GM23248 (cell line): Measurements from ENCODE around the gene PIK3CD. TPM values are rescaled to one million over a fixed set of nuclear protein-coding genes. Genes with fewer than 3 reads are reported as not detected.

ENCODE experiments used
- DNase-seq: peaks from one replicate; pipeline ENCODE4 v3.0.0-alpha.2; 2015
- H2AFZ ChIP-seq: fragments of 200-600 bp; sonication (generic); 2 replicates; pipeline ENCODE4 v1.6.1; 2016; ENCODE audit warnings: antibody characterized with exemption
- H3F3A ChIP-seq: fragments of 200-600 bp; sonication (generic); 2 replicates; pipeline ENCODE4 v1.6.1; 2016; ENCODE audit warnings: mild to moderate bottlenecking, antibody characterized with exemption, mixed run types; ENCODE audit not compliant: insufficient read depth
- H3K27ac ChIP-seq: fragments of 200-600 bp; sonication (generic); 2 replicates; pipeline ENCODE4 v1.5.1; 2016; ENCODE audit warnings: mild to moderate bottlenecking
- H3K27me3 ChIP-seq: fragments of 200-600 bp; sonication (generic); replicated peaks from 2 replicates; pipeline ENCODE4 v1.6.1; 2016; ENCODE audit warnings: mild to moderate bottlenecking; ENCODE audit not compliant: insufficient read depth
- H3K36me3 ChIP-seq: fragments of 200-600 bp; sonication (generic); 2 replicates; pipeline ENCODE4 v1.6.1; 2016; ENCODE audit warnings: low read depth, mild to moderate bottlenecking
- H3K4me1 ChIP-seq: fragments of 200-600 bp; sonication (generic); 2 replicates; pipeline ENCODE4 v1.6.1; 2016; ENCODE audit warnings: mild to moderate bottlenecking; ENCODE audit not compliant: insufficient read depth
- H3K4me2 ChIP-seq: fragments of 200-600 bp; sonication (generic); one replicate; pipeline ENCODE4 v1.6.1; 2016; ENCODE audit warnings: mild to moderate bottlenecking; ENCODE audit not compliant: unreplicated experiment
- H3K4me3 ChIP-seq: fragments of 200-600 bp; sonication (generic); 2 replicates; pipeline ENCODE4 v1.5.1; 2016; ENCODE audit warnings: mild to moderate bottlenecking
- H3K79me2 ChIP-seq: fragments of 200-600 bp; sonication (generic); 2 replicates; pipeline ENCODE4 v1.6.1; 2016; ENCODE audit warnings: mild to moderate bottlenecking; ENCODE audit not compliant: insufficient read depth
- H3K9ac ChIP-seq: fragments of 200-600 bp; sonication (generic); 2 replicates; pipeline ENCODE4 v1.6.1; 2016; ENCODE audit warnings: mild to moderate bottlenecking
- H3K9me2 ChIP-seq: fragments of 200-600 bp; sonication (generic); 2 replicates; pipeline ENCODE4 v1.6.1; 2016; ENCODE audit warnings: mixed run types, mild to moderate bottlenecking, moderate library complexity; ENCODE audit not compliant: insufficient read depth
- H3K9me3 ChIP-seq: fragments of 200-600 bp; sonication (generic); one replicate; pipeline ENCODE4 v1.6.1; 2017; ENCODE audit warnings: low read depth
- H4K20me1 ChIP-seq: fragments of 200-600 bp; sonication (generic); 2 replicates; pipeline ENCODE4 v1.6.0; 2016; ENCODE audit not compliant: insufficient read depth
- EZH2 ChIP-seq: fragments of 200-600 bp; sonication (generic); IDR thresholded peaks from 2 replicates; pipeline ENCODE4 v1.6.1; 2018; ENCODE audit warnings: antibody characterized with exemption, mild to moderate bottlenecking; ENCODE audit not compliant: insufficient read depth, poor library complexity, severe bottlenecking
- EZH2phosphoT487 ChIP-seq: fragments of 200-600 bp; sonication (generic); IDR thresholded peaks from 2 replicates; pipeline ENCODE4 v1.6.1; 2018; ENCODE audit warnings: antibody characterized with exemption, moderate library complexity, mild to moderate bottlenecking, low read depth; ENCODE audit not compliant: insufficient read depth
- WGBS, 2 experiments: methylation state at CpG; one replicate each; pipeline ENCODE4 v1.1.6; 2015 to 2017; ENCODE audit warnings: low lambda C conversion rate in 2 of 2, low coverage in 1 of 2; ENCODE audit errors: missing lambda C conversion rate in 2 of 2; 5-methylcytosine and 5-hydroxymethylcytosine counted together
- in situ Hi-C: fragments of 300-500 bp; cut with MboI; formaldehyde crosslinking; loops from 2 replicates; pipeline ENCODE4 v1.15.0; 2020
- polyA plus RNA-seq: library from polyadenylated mRNA; unstranded; fragments of >200 nt; fragmentation: Nextera tagmentation; extraction: Ambion mirVana; gene quantifications from 2 replicates; pipeline ENCODE4 v1.2.1, GENCODE V29; 2016
- total RNA-seq: library from RNA; depleted of rRNA; stranded (reverse); fragments of >200 nt; shearing (Covaris generic); gene quantifications from 2 replicates; pipeline ENCODE4 v1.2.3, GENCODE V29; 2014

Gene PIK3CD
- total and polyA plus RNA-seq, 2 experiments from 2014 or later = 3.5 to 7.1 TPM

GRCh38 chr1:9646037-9646436, 5.5 kb upstream of the PIK3CD start:
- no peaks in the 10 kb centered on the region for H3K9me3 ChIP-seq
- no peak for TF ChIP-seq EZH2phosphoT487
- no peak for TF ChIP-seq EZH2
- H3K27me3 ChIP-seq = peaks cover 12% of the 10 kb centered on the region
- H3K4me2 ChIP-seq = no peak overlapping the region
- DNase-seq = no peak
- H2AFZ ChIP-seq = no peak overlapping the region
- no peaks in the 10 kb centered on the region for H3K4me1 ChIP-seq
- 94 to 96% methylated on average over 13 of the region's 13 CpGs for WGBS, 2 experiments
- no peaks in the 10 kb centered on the region for H3K79me2 ChIP-seq
- H3K27ac ChIP-seq = no peak overlapping the region
- H3K4me3 ChIP-seq = no peak overlapping the region
- no peak overlapping the region for H3K9ac ChIP-seq
- no peaks in the 10 kb centered on the region for H3K36me3 ChIP-seq
- in situ Hi-C loops = no loop called here
- no peaks in the 10 kb centered on the region for H4K20me1 ChIP-seq
- H3F3A ChIP-seq = no peaks in the 10 kb centered on the region
- H3K9me2 ChIP-seq = no peaks in the 10 kb centered on the region

- Histone ChIP-seq H3K9ac (no peak overlapping the region), H3K4me1 (no peaks in the 10 kb centered on the region), H3K36me3 (no peaks in the 10 kb centered on the region), H3K27ac (no peak overlapping the region), H3K4me3 (no peak overlapping the region), H3K27me3 (peaks cover 14% of the 10 kb centered on the region), H3K4me2 (no peak overlapping the region), H3K9me2 (no peaks in the 10 kb centered on the region), H3K9me3 (no peaks in the 10 kb centered on the region), H3F3A (no peaks in the 10 kb centered on the region), H2AFZ (no peak overlapping the region), H4K20me1 (no peaks in the 10 kb centered on the region), H3K79me2 (no peaks in the 10 kb centered on the region)
- in situ Hi-C loops = no loop called here
- TF ChIP-seq EZH2phosphoT487 (no peak), EZH2 (no peak)
- no peak for DNase-seq
- 50 to 56% methylated on average over 10 of the region's 10 CpGs for WGBS, 2 experiments
These were observed 3.4 kb upstream of the PIK3CD start for GRCh38 chr1:9648171-9648570.

- H3K9me2 ChIP-seq = no peaks in the 10 kb centered on the region
- no peak overlapping the region for H2AFZ ChIP-seq
- H3K4me2 ChIP-seq = no peak overlapping the region
- H3F3A ChIP-seq = no peaks in the 10 kb centered on the region
- in situ Hi-C loops = no loop called here
- H3K79me2 ChIP-seq = no peaks in the 10 kb centered on the region
- WGBS, 2 experiments = 77 to 84% methylated on average over 3 of the region's 3 CpGs
- H3K4me1 ChIP-seq = no peaks in the 10 kb centered on the region
- H4K20me1 ChIP-seq = no peaks in the 10 kb centered on the region
- no peaks in the 10 kb centered on the region for H3K36me3 ChIP-seq
- no peak for TF ChIP-seq EZH2
- TF ChIP-seq EZH2phosphoT487 = no peak
- H3K9ac ChIP-seq = no peak overlapping the region
- H3K27me3 ChIP-seq = peaks cover 14% of the 10 kb centered on the region
- H3K4me3 ChIP-seq = no peak overlapping the region
- no peak overlapping the region for H3K27ac ChIP-seq
- DNase-seq = no peak
- no peaks in the 10 kb centered on the region for H3K9me3 ChIP-seq
These were observed 1.8 kb upstream of the PIK3CD start for GRCh38 chr1:9649769-9650168.

DNA sequence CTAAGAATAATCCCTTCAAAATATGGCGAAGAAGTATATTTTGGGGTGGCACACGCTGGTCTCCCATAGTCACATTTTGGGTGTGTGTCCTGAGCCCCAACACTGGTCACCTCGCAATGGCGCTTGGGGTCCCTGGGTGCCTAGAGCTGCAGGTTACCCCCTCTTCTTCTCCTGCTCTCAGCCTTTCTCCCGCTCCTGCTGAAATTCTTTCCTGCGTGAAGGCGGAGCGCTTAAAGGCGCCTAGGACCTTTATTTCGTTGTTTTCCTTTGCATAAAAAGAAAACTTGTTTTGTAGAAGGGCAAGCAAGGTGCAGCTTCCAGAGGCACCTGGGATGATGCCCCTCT, 339 bp upstream of the PIK3CD start:
- H3F3A ChIP-seq = no peaks in the 10 kb centered on the region
- WGBS, 2 experiments = 34 to 35% methylated on average over 10 of the region's 10 CpGs
- H3K4me1 ChIP-seq = no peaks in the 10 kb centered on the region
- H3K36me3 ChIP-seq = no peaks in the 10 kb centered on the region
- no peak overlapping the region for H3K9ac ChIP-seq
- TF ChIP-seq EZH2phosphoT487 = no peak
- no peak for TF ChIP-seq EZH2
- H3K79me2 ChIP-seq = no peaks in the 10 kb centered on the region
- no peak overlapping the region for H3K27ac ChIP-seq
- H3K4me2 ChIP-seq = peak overlapping the region; percentile 71
- H3K27me3 ChIP-seq = peaks cover 14% of the 10 kb centered on the region
- H2AFZ ChIP-seq = peak overlapping the region; percentile 74
- no peaks in the 10 kb centered on the region for H4K20me1 ChIP-seq
- in situ Hi-C loops = no loop called here
- no peaks in the 10 kb centered on the region for H3K9me2 ChIP-seq
- DNase-seq = no peak
- H3K9me3 ChIP-seq = no peaks in the 10 kb centered on the region
- H3K4me3 ChIP-seq = peak overlapping the region; percentile 73

DNA sequence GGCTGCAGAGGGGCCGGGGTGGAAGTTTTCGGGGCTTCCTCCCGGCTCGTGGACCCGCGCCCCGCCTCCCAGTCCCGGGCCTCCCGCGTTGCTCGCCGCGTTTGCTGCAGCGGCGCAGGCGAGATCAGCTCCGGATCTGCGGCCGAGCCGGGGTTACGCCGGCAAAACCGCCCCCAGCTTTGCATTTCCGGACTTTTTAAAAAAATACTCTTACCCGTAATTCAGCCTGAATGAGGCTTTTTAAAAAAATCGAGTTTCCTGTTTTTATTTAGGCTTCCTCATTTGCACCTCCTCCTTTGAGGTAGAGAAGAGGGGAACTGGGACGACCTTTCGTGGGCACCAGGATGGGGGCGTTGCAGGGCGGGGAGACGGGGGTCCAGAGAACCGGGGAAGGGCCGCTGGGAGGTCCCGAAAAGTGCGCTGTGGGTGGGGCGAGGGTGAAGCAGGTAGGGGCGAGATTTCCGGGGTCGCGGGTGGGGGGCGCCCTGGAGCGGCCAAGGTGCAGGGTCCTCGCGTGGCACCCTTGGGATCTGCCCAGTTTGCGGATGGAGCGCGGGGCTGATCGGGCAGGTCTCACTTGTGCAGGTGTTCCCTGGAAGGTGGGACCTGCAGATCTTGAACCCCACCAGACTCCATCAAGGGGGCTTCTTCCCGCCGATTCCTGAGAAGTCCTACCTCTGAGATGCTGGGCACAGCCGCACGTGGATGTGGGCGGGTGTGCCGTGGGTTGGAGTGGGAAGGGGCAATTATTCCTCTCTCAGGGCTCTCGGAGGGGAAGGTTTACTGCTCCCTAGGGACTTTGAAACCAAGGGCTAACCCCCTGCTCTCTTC, 1.1 kb downstream of the PIK3CD start:
- Histone ChIP-seq H4K20me1 (no peaks in the 10 kb centered on the region), H3K9me2 (no peaks in the 10 kb centered on the region), H3F3A (no peaks in the 10 kb centered on the region), H3K4me3 (peak overlapping the region; percentile 73), H3K4me1 (no peaks in the 10 kb centered on the region), H3K36me3 (no peaks in the 10 kb centered on the region), H3K4me2 (peak overlapping the region; percentile 71), H3K9ac (peak overlapping the region; percentile 18; the same call in 1 of the 2 replicates), H2AFZ (peak overlapping the region; percentile 74), H3K9me3 (no peaks in the 10 kb centered on the region), H3K79me2 (no peaks in the 10 kb centered on the region), H3K27me3 (peaks cover 14% of the 10 kb centered on the region), H3K27ac (no peak overlapping the region)
- in situ Hi-C loops = no loop called here
- peak; percentile 55 for DNase-seq
- TF ChIP-seq EZH2phosphoT487 (no peak), EZH2 (no peak)
- 15% methylated on average over 37 to 55 of the region's 55 CpGs for WGBS, 2 experiments
